CD4-positive, alpha-beta T cell treated with Interleukin-6 at 100 ng/mL for 8 hours (primary cell): ENCODE measurements around the gene ATP6V1A.
"Not testable (repeated sequence)": the region's sequence is repeated elsewhere in the genome, so short reads cannot be mapped to it uniquely, and the experiment has no call there.

Source experiments
- DNase-seq: peaks from one replicate; pipeline ENCODE4 v3.0.0-alpha.2; 2020; ENCODE audit warnings: mixed read lengths, low spot score

The ATP6V1A gene

GRCh38 chr3:113828600-113828999, 81.8 kb downstream of the ATP6V1A start:
- DNase-seq: no peak

GRCh38 chr3:113829576-113830354, 82.9 kb downstream of the ATP6V1A start:
- no peak for DNase-seq

GRCh38 chr3:113831103-113831355, 84.2 kb downstream of the ATP6V1A start:
- no peak for DNase-seq

GRCh38 chr3:113832477-113833164, 85.8 kb downstream of the ATP6V1A start:
- no peak for DNase-seq

- DNase-seq: no peak
Measured at GRCh38 chr3:113834983-113835382, 88.1 kb downstream of the ATP6V1A start.

GRCh38 chr3:113838631-113839209, 91.9 kb downstream of the ATP6V1A start, which contains the start of gene GRAMD1C:
TSS of gene GRAMD1C (plus strand) at chr3:113838788. CDS start at chr3:113838910, 122 bp downstream.
- DNase-seq: peak; percentile 85

GRCh38 chr3:113839551-113839950, 92.7 kb downstream of the ATP6V1A start:
- no peak for DNase-seq

GRCh38 chr3:113844622-113845222, 97.9 kb downstream of the ATP6V1A start:
- peak; percentile 14 for DNase-seq

- DNase-seq: no peak
Measured at GRCh38 chr3:113847247-113847646, 100.4 kb downstream of the ATP6V1A start.

GRCh38 chr3:113847664-113848461, 101.0 kb downstream of the ATP6V1A start:
- no peak for DNase-seq

GRCh38 chr3:113849071-113849470, 102.2 kb downstream of the ATP6V1A start:
- not testable (repeated sequence) for DNase-seq

GRCh38 chr3:113849841-113850240, 103.0 kb downstream of the ATP6V1A start:
- not testable (repeated sequence) for DNase-seq

- DNase-seq: not testable (repeated sequence)
Measured at GRCh38 chr3:113850391-113850790, 103.6 kb downstream of the ATP6V1A start.

GRCh38 chr3:113852506-113852905, 105.7 kb downstream of the ATP6V1A start:
- DNase-seq: no peak
